DND-41 (cell line): ENCODE data around the gene TMEM51.

Source experiments
- ATAC-seq: fragments of 200-7000 bp; cut with Tn5 transposase; 3 replicates; pipeline ENCODE4 v1.9.1; 2021; ENCODE audit warnings: low read depth; ENCODE audit not compliant: insufficient read depth
- DNase-seq: peaks from one replicate; pipeline ENCODE4 v3.0.0-alpha.2; 2020
- H2AFZ ChIP-seq: 2 replicates; pipeline ENCODE4 v1.6.0; 2012; ENCODE audit warnings: low read depth, low read length
- H3K27ac ChIP-seq: 2 replicates; pipeline ENCODE4 v1.5.1; 2012; ENCODE audit warnings: low read length, inconsistent platforms
- H3K27me3 ChIP-seq: fragments of 200-600 bp; sonication (generic); 2 replicates; pipeline ENCODE4 v1.6.0; 2012; ENCODE audit warnings: low read length, mild to moderate bottlenecking, inconsistent platforms; ENCODE audit not compliant: insufficient read depth, poor library complexity
- H3K36me3 ChIP-seq: 2 replicates; pipeline ENCODE4 v1.5.1; 2012; ENCODE audit warnings: low read length, inconsistent platforms; ENCODE audit not compliant: insufficient read depth
- H3K4me1 ChIP-seq: 2 replicates; pipeline ENCODE4 v1.5.1; 2012; ENCODE audit warnings: mild to moderate bottlenecking, low read length; ENCODE audit not compliant: insufficient read depth
- H3K4me2 ChIP-seq: 2 replicates; pipeline ENCODE4 v1.6.0; 2012; ENCODE audit warnings: mild to moderate bottlenecking, moderate library complexity, low read length, inconsistent platforms; ENCODE audit not compliant: insufficient read depth
- H3K4me3 ChIP-seq, 2 experiments: fragments of 200-600 bp in 1 of 2; shearing (Covaris generic) in 1 of 2; 2 replicates each; pipeline ENCODE4 v1.5.1; 2012 to 2016; ENCODE audit warnings: inconsistent platforms in 2 of 2, low read length in 2 of 2, mild to moderate bottlenecking in 2 of 2, low read depth in 1 of 2, moderate library complexity in 1 of 2
- H3K79me2 ChIP-seq: 2 replicates; pipeline ENCODE4 v1.6.0; 2012; ENCODE audit warnings: low read length, inconsistent platforms; ENCODE audit not compliant: insufficient read depth
- H3K9ac ChIP-seq: 2 replicates; pipeline ENCODE4 v1.6.0; 2012; ENCODE audit warnings: low read depth, mild to moderate bottlenecking, inconsistent platforms, low read length, moderate library complexity
- H3K9me3 ChIP-seq: 2 replicates; pipeline ENCODE4 v1.5.1; 2012; ENCODE audit warnings: low read length, moderate library complexity, mild to moderate bottlenecking, inconsistent platforms; ENCODE audit not compliant: insufficient read depth, severe bottlenecking
- H4K20me1 ChIP-seq: 2 replicates; pipeline ENCODE4 v1.6.0; 2012; ENCODE audit warnings: low read length; ENCODE audit not compliant: insufficient read depth
- EZH2 ChIP-seq: IDR thresholded peaks from 3 replicates; pipeline ENCODE4 v1.6.1; 2012; ENCODE audit warnings: borderline replicate concordance, low read depth, mild to moderate bottlenecking, moderate library complexity, low read length, inconsistent platforms; ENCODE audit not compliant: severe bottlenecking
- TF ChIP-seq, protein P1 (sequence below): IDR thresholded peaks from 2 replicates; pipeline ENCODE4 v1.5.1; 2012; ENCODE audit warnings: borderline replicate concordance, low read length, moderate library complexity, mild to moderate bottlenecking; ENCODE audit not compliant: poor library complexity, severe bottlenecking; ENCODE audit errors: extremely low read depth

TMEM51 gene

DNA sequence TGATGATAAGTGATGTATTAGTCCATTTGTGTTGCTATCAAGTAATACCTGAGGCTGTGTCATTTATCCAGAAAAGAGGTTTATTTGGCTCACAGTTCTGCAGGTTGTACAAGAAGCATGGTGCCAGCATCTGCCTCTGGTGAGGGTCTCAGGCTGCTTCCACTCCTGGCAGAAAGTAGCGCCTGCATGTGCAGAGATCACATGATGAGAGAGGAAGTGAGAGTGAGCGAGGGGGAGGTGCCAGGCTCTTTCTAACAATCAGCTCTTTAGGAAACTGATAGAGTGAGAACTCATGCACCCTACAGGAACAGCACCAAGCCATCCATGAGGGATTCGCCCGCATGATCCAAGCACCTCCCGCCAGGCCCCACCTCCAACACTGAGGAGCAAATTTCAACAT, 91.3 kb downstream of the TMEM51 start:
- DNase-seq = no peak
- H3K9ac ChIP-seq = no peak overlapping the region
- no peak for ATAC-seq
- H3K27ac ChIP-seq = no peak overlapping the region
- H3K36me3 ChIP-seq = no peaks in the 10 kb centered on the region
- H3K9me3 ChIP-seq = no peaks in the 10 kb centered on the region
- no peak overlapping the region for H3K4me3 ChIP-seq
- TF ChIP-seq, protein P1, sequence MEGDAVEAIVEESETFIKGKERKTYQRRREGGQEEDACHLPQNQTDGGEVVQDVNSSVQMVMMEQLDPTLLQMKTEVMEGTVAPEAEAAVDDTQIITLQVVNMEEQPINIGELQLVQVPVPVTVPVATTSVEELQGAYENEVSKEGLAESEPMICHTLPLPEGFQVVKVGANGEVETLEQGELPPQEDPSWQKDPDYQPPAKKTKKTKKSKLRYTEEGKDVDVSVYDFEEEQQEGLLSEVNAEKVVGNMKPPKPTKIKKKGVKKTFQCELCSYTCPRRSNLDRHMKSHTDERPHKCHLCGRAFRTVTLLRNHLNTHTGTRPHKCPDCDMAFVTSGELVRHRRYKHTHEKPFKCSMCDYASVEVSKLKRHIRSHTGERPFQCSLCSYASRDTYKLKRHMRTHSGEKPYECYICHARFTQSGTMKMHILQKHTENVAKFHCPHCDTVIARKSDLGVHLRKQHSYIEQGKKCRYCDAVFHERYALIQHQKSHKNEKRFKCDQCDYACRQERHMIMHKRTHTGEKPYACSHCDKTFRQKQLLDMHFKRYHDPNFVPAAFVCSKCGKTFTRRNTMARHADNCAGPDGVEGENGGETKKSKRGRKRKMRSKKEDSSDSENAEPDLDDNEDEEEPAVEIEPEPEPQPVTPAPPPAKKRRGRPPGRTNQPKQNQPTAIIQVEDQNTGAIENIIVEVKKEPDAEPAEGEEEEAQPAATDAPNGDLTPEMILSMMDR = no peak
- no peak for TF ChIP-seq EZH2
- peaks cover 5% of the 10 kb centered on the region; the same call in 1 of the 2 replicates for H4K20me1 ChIP-seq
- peaks cover 18% of the 10 kb centered on the region for H3K4me1 ChIP-seq
- no peaks in the 10 kb centered on the region for H3K79me2 ChIP-seq
- H3K4me2 ChIP-seq = no peak overlapping the region
- no peak overlapping the region for H2AFZ ChIP-seq
- H3K27me3 ChIP-seq = no peaks in the 10 kb centered on the region

DNA sequence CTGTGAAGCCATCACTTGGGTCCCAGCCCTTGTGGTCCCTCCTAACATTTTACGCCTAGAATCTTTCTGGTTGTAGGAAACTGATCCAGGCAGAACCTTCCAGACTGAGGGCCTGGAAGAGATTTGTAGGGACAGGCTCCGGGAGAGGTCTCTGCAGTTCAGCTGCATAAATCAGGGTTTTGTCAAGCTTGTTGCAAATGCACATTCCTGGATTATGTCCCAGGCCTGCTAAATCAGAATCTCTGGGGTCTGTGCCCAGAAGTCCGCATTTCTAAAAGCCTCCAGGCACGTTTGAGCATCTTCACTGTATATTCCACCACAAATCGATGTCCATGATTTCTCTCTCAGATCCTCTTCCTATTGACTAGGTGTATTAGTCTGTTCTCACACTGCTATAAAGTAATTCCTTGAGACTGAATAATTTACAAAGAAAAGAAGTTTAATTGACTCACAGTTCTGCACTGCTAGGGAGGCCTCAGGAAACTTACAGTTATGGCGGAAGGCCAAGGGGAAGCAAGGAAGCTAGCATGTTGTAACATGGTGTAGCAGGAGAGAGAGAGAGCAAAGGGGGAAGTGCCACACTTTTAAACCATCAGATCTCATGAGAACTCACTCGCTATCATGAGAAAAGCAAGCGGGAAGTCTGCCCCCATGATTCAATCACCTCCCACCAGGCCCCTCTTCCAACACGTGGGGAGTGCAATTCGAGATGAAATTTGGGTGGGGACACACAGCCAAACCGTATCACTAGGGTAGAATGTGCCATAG, 92.2 kb downstream of the TMEM51 start:
- Histone ChIP-seq H3K9ac (no peak overlapping the region), H3K4me3 (no peak overlapping the region), H3K9me3 (no peaks in the 10 kb centered on the region), H2AFZ (no peak overlapping the region), H3K27ac (no peak overlapping the region), H3K36me3 (no peaks in the 10 kb centered on the region), H3K4me1 (peaks cover 18% of the 10 kb centered on the region), H3K4me2 (no peak overlapping the region), H3K27me3 (peaks cover 4% of the 10 kb centered on the region), H3K79me2 (no peaks in the 10 kb centered on the region), H4K20me1 (peaks cover 5% of the 10 kb centered on the region; the same call in 1 of the 2 replicates)
- TF ChIP-seq, protein P1 = no peak
- no peak for DNase-seq
- ATAC-seq = no peak

- TF ChIP-seq, protein P1 = no peak
- no peak for TF ChIP-seq EZH2
- no peak within 1 kb of the TSS for H2AFZ ChIP-seq
- H3K27me3 ChIP-seq = peaks cover 6% of the 10 kb centered on the region
- no peaks in the 10 kb centered on the region for H3K79me2 ChIP-seq
- no peaks in the 10 kb centered on the region for H3K9me3 ChIP-seq
- no peak within 1 kb of the TSS for H3K27ac ChIP-seq
- H3K9ac ChIP-seq = no peak within 1 kb of the TSS
- H3K4me1 ChIP-seq = peaks cover 18% of the 10 kb centered on the region
- no peaks in the 10 kb centered on the region for H3K36me3 ChIP-seq
- no peak for DNase-seq
- H4K20me1 ChIP-seq = peaks cover 6% of the 10 kb centered on the region; the same call in 1 of the 2 replicates
- no peak within 1 kb of the TSS for H3K4me2 ChIP-seq
- ATAC-seq = no peak
- H3K4me3 ChIP-seq = no peak within 1 kb of the TSS
Measured at GRCh38 chr1:15246960-15247614, 93.5 kb downstream of the TMEM51 start, which contains the start of gene FHAD1. Gene FHAD1, plus strand, starts transcription at chr1:15247223. Its CDS starts 4,562 bp downstream, at chr1:15251785.
